ENCODE results near the gene NRXN3. TPM values are rescaled to one million over a fixed set of nuclear protein-coding genes. Genes with fewer than 3 reads are reported as not detected.

NRXN3 gene
- total RNA-seq, 1 experiment from 2014 or later: not detected

DNA sequence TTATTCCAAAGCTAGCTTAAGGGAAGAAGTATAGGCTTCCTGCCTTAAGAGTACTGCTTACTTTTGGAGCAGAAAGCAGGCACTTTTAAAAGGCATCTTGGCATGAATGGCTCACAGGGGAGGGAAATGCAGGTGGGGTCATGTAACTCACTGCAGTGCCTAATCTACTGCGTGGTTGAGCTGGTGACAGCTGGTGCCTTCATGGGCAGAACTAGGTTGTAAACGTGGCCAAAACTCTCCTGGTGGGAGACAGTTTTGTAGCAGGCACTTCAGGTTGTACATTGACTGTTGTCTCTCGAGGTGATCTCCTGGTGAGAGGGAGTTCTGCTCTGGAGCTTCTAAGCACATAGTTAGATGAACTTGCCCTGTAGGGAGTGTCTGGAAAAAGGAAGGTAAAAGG is 1078.6 kb downstream of the NRXN3 start:
- peak; percentile 63 for DNase-seq (ENCODE audit: low spot score)
- in situ Hi-C loops (cut with HindIII; ENCODE audit: low sequenced_read_pairs): no loop called here

DNA sequence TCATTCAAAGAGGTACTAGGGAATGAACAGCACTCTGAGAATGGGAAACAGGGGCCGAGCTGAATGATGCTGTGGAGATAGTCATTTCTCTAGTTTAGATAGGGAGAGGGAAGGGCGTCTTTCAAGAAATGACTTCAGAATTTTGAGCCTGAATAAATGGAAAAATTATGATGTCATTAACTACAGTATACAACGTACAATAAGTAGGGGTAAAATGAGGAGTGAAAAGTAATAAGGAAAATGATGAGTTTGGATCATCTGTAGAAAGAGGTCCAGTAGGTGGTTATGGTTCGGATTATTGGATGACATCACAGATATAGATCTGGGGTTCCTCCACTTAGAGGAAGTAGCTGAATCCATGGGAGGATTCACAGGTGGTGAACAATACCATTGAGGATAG is 1081.1 kb downstream of the NRXN3 start:
- no peak for DNase-seq (ENCODE audit: low spot score)
- in situ Hi-C loops (cut with HindIII; ENCODE audit: low sequenced_read_pairs): no loop called here

DNA sequence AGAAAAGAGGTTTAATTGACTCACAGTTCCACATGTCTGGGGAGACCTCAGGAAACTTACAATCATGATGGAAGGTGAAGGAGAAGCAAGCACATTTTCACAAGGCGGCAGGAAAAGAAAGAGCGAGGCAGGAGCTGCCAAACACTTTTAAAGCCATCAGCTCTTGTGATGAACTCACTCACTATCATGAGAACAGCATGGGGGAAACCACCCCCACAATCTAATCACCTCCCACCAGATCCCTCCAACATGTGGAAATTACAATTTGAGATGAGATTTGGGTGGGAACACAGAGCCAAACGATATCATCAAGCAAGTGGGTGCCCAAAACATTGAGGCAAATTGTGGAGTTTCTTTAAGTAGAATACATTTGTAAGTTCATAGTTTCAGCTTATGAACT is 1083.4 kb downstream of the NRXN3 start:
- no peak for DNase-seq (ENCODE audit: low spot score)
- in situ Hi-C loops (cut with HindIII; ENCODE audit: low sequenced_read_pairs): no loop called here

DNA sequence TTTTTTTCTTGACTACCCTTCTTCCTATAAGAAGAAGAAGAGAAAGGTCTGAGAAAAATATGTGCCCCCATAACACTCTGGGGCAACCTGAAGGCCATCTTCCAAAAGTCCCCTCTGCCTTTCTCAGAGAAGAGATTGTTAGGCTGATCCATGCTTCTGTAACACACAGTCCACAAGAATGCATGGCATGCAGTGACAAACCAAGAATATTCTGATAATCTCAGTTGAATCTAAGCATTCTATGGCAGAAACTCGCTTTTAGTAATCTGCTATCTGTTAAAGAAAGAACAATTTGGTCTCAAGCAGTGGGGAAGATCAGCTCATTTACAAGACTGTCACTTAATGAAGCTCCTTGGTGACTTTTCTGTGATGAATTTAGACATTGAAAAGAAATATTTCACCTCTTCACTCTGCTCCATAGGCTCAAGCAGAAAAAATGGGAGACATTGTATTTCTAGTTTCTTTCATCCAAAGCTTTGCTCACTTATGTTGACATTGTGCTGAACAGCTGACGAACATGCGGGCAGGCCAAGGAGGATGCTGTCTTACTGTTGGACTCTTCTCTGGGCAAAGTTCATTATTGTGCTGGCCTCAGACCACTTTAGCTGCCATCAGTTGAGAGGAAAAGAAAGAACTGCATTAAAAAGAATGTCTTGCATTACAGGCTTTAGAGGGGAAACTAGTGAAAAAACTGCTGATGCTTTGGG is 1084.0 kb downstream of the NRXN3 start:
- DNase-seq (ENCODE audit: low spot score): no peak
- in situ Hi-C loops (cut with HindIII; ENCODE audit: low sequenced_read_pairs): no loop called here

DNA sequence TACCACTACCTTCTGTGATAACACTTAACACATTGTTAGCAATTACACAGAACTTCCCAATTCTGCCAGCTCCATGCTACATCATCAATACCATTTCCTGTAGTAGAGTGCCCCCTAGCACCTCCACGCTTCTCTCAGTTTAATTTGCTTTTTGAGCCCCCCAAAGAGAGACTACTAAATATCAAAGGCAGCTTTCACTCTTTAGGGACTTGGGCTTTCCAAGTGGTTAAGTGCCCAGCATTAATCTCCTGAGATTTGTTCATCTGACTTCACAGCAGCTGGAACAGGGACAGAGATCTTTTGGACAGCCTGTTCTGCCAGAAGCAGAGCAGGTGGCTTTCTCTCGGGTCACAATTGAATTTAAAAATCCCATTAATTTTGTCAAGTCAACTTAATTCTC is 1086.2 kb downstream of the NRXN3 start:
- in situ Hi-C loops (cut with HindIII; ENCODE audit: low sequenced_read_pairs): no loop called here
- DNase-seq (ENCODE audit: low spot score): no peak

DNA sequence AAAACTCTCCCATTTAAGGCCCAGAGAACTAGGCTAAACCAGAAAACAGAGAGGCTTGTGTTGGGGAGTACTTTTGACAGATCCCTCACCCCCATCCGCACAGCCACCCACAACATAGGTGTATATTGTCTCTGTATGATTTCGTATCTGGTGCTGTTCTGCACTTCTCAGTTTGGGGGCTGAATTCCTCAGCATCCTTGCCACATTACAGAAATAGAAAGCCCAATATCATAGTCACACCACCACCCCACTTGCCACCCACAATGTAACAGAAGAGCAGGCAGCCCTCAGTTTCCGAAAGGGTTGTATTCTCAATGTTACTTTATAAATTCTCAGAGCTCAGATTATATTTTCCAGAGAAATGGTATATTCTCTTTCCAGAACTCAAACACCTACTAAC is 1090.2 kb downstream of the NRXN3 start:
- no peak for DNase-seq (ENCODE audit: low spot score)
- in situ Hi-C loops (cut with HindIII; ENCODE audit: low sequenced_read_pairs): no loop called here

DNA sequence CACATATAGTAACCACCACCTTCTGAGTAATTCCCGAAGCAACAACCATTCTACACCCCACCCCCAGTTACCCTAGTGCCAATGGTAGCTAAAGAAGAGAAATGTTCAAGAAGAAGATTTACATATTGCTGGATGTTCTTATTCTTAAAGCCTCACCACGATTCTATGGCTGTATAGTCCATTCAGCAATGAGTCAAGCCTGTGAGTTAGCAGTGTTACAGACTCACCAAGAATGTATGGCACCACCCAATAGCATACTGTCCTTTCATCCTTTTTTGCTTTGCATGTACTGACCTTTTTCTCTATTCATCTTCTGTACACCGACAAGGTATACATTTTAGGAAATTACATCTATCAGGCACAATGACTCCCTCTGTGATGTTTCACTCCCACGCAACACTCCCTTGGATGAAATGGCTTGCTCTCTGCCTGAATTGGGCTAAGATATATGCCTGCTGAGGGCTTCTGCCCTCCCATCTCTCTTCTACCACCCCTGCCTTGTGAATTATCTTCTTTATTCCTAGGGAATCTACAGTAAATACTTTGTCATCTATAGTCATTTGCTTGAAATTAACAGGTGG is 1095.3 kb downstream of the NRXN3 start:
- in situ Hi-C loops (cut with HindIII; ENCODE audit: low sequenced_read_pairs): no loop called here
- no peak for DNase-seq (ENCODE audit: low spot score)

DNA sequence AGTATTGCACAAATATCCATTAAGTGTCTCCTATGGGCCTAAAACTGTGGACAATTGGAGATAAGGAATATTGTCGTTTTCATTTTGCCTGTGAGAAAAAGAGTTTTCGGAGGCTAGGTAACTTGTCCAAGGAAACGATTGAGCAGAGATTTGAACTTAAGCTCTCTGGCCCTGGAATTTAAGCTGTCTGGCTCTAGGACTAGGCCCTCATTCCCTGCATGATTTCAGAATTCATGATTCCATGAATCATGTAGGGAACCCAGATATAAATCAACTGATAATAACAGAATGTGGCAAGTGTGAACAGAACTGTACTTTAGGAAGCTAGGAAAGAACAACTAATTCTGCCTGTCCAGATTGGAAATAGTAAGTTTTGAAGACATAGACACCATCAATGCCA is 1100.2 kb downstream of the NRXN3 start:
- in situ Hi-C loops (cut with HindIII; ENCODE audit: low sequenced_read_pairs): no loop called here
- no peak for DNase-seq (ENCODE audit: low spot score)

DNA sequence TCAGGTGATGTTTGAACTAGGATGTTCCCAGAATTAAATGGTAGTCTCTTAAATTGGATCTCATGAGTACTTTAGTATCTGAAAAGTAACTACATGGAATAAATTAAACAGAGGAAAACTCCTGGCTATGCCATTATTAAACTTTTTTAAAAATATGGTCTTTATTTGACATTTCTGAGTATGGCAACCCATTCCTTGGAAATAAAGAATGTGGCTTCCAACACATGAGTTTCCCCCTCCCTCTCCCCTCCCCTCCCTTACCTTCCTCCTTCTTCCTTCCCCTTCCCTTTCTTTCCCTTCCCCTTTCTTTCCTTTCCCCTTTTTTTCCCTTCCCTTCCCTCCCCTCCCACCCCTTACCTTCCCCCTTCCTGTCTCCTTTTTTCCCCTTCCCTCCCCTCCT is 1100.9 kb downstream of the NRXN3 start:
- no peak for DNase-seq (ENCODE audit: low spot score)
- in situ Hi-C loops (cut with HindIII; ENCODE audit: low sequenced_read_pairs): no loop called here

DNA sequence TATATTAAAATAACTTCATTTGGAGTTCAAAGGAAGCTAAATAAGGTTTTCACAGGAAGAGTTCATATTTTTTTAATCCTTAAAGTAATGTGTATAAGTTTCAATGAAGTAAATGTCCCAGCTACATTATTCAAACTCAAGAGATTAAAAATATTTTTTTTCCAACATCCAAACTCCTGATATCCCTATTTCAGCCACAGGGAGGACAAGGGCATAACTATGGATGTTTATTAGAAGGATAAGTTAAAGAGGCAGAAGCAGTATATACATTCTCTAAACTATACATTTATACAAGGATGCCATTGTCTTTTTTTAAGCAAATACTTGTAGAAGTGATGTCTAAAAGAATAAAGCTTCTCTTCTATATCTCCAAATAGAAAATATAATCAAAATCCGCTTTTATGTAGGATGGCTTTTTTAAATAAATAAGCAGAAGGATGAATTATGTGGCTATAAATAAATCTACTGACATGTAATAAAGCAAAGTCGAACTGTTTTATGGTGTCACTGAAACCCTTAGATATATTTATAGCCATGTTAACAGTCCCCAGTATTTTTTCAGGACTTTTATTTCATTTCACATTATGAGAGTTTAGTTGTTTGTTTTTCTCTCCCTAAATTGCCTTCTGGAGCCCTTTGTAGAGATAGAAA is 1104.6 kb downstream of the NRXN3 start:
- DNase-seq (ENCODE audit: low spot score): peak; percentile 28
- in situ Hi-C loops (cut with HindIII; ENCODE audit: low sequenced_read_pairs): no loop called here

DNA sequence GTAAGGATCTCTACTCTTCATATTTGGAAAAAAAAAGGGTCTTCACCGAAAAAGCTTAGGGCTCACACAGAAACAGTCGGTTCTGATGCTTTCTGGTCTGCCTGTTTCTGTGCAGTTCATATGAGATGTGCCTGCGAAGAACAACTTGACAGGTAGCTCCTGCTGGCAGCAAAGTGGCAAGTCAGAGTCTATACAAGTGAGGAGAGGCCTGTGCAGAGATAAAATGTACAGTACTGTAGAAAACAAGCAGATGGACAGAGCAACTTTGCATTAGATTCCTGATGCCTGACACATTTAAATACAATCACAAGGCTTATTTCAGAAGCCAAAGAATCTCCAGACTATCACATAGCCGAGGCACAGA is 1105.1 kb downstream of the NRXN3 start:
- in situ Hi-C loops (cut with HindIII; ENCODE audit: low sequenced_read_pairs): no loop called here
- peak; percentile 81 for DNase-seq (ENCODE audit: low spot score)

DNA sequence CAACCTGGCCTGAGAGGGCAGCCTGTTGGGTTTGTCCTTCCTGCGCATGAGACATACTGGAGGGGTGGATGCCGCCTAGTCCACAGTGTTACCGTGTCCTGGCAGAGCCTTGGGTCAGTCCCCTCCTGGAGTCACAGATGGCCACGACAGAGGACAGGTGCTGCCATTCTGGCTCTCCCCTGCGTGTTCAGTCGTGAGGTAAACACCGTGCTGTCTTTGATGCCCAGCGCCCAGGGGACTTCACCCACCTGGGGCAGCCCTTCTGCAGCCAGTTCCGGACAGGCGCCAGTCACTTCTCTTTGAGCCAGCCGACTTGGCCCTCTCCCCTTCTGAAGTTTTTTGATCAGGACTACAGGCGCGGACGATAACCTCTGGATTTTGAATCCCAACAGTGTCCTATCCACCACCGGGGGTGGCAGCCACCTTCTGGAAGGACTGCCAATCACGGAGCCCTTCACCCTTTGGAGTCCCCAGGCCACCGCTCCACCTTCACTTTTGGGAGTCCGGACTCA is 1108.2 kb downstream of the NRXN3 start:
- peak; percentile 97 for DNase-seq (ENCODE audit: low spot score)
- in situ Hi-C loops (cut with HindIII; ENCODE audit: low sequenced_read_pairs): no loop called here

DNA sequence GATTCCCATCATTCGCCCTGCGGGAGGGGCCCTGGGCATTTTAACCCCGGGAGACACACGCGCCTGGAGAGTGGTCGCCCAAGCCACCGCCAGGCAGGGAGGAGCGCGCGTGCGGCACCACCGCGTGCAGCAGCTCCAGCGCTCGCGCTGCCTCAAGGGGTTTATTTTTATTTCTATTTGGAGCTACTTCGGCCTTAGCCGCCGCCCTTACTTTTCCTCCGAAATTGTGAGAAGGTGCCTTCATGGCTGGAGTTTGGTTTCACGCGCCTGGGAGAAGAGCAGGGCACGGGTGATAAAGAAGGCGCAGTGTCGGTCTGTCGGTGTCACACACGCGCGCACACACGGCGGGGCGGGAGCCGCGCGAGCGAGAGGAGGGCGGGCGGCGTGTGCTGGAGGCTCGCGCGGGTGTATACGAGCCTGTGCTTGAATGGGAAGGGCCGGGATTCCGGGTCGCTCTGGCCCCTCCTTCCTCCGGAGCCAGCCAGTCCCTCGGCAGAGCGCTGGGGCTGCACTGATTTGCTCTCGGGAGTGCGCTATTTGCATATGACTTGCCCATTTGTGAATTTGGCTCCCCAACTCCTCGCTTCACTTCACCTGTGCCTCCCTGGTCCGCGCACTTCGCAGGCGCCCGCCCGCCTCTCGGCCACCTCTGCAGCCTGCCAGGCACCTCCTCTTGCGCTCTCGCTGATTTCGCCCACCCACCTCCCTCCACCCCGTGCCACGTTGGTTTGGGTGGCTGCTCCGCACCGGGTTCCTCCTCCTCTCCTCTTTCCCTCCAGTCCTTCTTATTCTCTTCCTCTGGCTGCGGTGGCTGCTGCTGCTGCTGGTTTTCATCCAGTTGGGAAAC is 1108.8 kb downstream of the NRXN3 start:
- in situ Hi-C loops (cut with HindIII; ENCODE audit: low sequenced_read_pairs): no loop called here
- DNase-seq (ENCODE audit: low spot score): peak; percentile 99

DNA sequence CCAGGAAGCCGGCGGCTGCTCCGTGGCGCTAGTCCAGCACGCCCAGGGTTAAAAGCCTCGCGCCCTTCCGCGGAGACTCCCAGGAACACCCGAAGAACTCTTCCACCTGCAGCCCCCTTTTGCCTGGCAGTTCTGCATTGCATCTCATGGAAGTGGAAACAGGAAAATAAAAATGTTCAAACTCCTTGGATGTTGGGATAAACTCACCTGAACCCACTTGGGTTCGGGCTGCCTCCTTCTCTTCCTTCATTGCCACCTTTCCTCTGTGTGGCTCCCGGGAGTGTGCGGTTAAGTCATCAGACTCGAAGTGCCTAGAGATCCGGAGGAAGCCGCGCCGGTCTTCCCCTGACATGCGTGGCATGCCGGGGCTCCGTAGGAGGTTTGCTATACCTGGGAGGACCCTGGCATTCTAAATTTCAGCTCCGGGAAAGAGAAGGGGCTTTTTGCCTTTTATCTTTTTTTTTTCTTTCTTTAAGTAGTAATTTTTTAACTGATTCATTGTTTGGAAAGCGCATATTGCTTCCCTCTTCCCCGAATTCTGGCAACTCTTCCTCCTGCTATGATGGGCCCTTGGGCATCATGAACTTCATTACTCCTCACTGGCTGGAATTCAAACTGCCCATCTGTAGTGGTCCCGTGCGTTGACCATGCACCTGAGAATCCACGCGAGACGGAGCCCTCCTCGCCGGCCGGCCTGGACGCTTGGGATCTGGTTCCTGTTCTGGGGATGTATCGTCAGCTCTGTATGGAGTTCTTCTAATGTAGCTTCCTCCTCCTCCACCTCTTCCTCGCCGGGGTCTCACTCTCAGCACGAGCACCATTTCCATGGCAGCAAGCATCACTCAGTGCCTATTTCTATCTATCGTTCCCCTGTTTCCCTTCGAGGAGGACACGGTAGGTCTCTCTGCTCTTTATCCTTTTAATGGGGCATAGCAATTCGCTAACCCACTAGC is 1109.7 kb downstream of the NRXN3 start:
- DNase-seq (ENCODE audit: low spot score): peak; percentile 55
- in situ Hi-C loops (cut with HindIII; ENCODE audit: low sequenced_read_pairs): no loop called here

DNA sequence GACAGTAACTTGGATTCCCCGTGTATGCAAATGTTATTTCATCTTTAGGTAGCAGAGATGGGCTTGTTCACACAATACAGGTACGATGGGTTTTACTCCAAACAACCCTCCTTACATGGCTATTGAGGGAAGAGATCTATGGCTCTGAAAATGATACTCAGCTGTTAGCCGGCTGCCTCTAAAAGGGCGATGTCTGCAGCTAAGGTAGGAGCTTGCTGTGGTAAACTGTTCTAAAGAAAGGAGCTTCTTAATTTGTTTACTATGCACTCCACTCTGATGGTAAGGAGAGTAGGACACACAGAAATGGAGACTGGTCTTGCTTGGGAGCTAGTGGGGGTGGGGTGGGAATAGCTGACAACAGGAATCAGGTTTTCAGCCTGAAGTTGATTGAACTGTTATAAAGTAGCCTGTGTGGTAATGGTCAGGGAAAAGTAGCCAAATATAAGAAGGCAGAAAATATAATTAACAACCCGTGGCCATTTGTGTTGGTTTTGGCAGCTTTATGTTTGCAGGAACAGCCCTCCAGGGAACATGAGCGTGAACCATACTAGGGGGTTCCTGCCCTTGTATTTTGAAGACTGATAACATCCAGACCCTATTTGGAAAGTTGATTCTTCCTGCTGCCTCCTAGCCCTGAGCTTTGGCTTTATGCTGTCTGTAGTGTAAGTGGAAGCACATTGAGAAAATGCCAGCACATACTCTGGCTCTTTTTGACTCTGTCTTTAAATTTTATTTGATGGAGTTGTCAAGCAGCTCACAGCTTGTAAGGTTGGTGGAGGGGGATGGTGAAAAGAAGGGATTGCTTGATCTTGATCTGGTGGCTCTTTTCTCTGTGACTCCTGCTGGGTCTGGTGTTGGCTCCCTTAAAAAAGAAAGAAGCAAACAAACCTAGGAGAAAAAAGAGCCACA is 1111.3 kb downstream of the NRXN3 start:
- DNase-seq (ENCODE audit: low spot score): peak; percentile 53
- in situ Hi-C loops (cut with HindIII; ENCODE audit: low sequenced_read_pairs): no loop called here

DNA sequence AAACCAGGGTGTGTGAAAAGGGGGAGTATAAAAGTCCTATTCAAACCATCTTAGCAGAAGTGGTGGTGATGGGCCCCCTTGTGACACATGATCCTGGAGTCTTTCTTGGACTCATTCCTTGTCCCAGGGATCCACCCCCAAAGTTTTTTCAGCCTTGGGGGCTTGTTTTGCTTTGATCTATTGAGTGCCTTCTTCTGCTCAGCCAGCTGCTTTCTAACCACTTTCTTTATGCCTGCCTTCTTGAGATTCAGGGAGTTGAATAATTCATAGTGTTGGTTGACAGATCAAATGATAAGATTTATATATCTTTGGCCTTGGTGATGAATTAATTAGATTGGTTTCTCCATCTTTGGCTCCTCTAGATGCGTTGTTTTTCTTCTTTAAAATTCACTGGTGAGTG is 1114.4 kb downstream of the NRXN3 start:
- peak; percentile 23 for DNase-seq (ENCODE audit: low spot score)
- in situ Hi-C loops (cut with HindIII; ENCODE audit: low sequenced_read_pairs): no loop called here

DNA sequence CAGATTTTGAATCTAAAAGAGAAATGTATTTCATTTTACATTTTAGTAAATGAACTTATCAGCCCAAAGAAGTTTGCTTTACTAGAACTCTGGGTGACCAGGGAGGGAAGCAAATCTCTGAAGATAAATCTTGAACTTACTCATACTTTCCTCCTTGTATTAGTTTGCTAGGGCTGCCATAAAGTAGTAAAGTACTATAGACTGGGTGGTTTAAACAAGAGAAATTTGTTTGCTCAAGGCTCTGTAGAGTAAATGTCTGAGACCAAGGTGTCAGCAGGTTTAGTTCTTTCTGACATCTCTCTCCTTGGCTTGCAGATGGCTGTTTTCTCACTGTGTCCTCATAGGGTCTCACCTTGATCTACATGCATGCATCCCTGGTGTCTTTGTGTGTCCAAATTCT is 1115.1 kb downstream of the NRXN3 start:
- DNase-seq (ENCODE audit: low spot score): peak; percentile 44
- in situ Hi-C loops (cut with HindIII; ENCODE audit: low sequenced_read_pairs): no loop called here

DNA sequence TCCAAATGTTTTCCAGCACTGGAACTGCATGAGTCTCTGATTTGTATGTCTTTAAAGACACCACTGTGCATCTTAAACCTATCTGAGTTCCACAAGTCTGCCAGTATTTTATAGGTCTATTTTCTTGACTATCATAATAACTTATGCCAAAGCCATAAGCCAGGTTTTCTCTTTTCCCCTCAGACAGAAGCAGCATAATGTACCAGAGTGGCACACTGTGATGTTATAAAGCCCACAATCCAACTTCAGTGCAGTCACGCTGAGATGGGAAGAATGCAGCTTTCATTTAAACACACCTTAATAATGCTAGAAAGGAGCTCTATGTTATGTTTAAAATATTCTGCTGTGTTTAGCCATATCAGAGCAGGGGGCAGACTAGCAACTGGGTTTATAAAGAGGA is 1117.8 kb downstream of the NRXN3 start:
- in situ Hi-C loops (cut with HindIII; ENCODE audit: low sequenced_read_pairs): no loop called here
- DNase-seq (ENCODE audit: low spot score): peak; percentile 60

Data from G401 (cell line).